A549 (cell line): ENCODE results near the gene GPLD1. TPM values are rescaled to one million over a fixed set of nuclear protein-coding genes. Genes with fewer than 3 reads are reported as not detected.

Experiments
- ATAC-seq, 2 experiments: fragments of 200-7000 bp in 1 of 2; fragments of >200 bp in 1 of 2; cut with Nextera tagmentation in 1 of 2; cut with Tn5 transposase in 1 of 2; 3 replicates each; pipeline versions ENCODE4 v1.8.0 to v1.9.1; 2018 to 2020; ENCODE audit warnings: mild to moderate bottlenecking in 1 of 2, moderate library complexity in 1 of 2
- CTCF ChIA-PET: fragments of 300-600 bp; sonication (Branson Sonifier 250); formaldehyde crosslinking; extraction: SDS; loops from one replicate; lab custom pipeline; 2021; ENCODE audit warnings: antibody characterized with exemption, inconsistent platforms; lab: Yijun Ruan, JAX
- POLR2A ChIA-PET: fragments of 350-600 bp; formaldehyde crosslinking; extraction: SDS; loops from one replicate; lab custom pipeline; 2021; ENCODE audit warnings: antibody characterized with exemption, inconsistent platforms; lab: Yijun Ruan, JAX
- DNase-seq, 2 experiments: peaks; one replicate each; pipeline versions ENCODE4 v3.0.0 to v3.0.0-alpha.2; 2011 to 2016; ENCODE audit warnings: low read depth in 1 of 2, low spot score in 1 of 2
- FAIRE-seq: peaks from 2 replicates; lab custom pipeline; 2011; peaks lifted over from hg19 to GRCh38; lab: Jason Lieb, UNC
- H3K27ac ChIP-seq, 2 experiments: fragments of >200 bp; sonication (Bioruptor Twin); formaldehyde crosslinking; 3 replicates each; pipeline ENCODE4 v1.5.1; 2016 to 2017
- H3K4me1 ChIP-seq: fragments of >200 bp; sonication (Bioruptor Twin); formaldehyde crosslinking; 3 replicates; pipeline ENCODE4 v1.6.1; 2016
- H3K4me2 ChIP-seq: fragments of >200 bp; sonication (Bioruptor Twin); formaldehyde crosslinking; 3 replicates; pipeline ENCODE4 v1.6.1; 2016
- H3K4me3 ChIP-seq: fragments of >200 bp; sonication (Bioruptor Twin); formaldehyde crosslinking; 3 replicates; pipeline ENCODE4 v1.5.1; 2016
- H3K9me3 ChIP-seq: fragments of >200 bp; sonication (Bioruptor Twin); formaldehyde crosslinking; 3 replicates; pipeline ENCODE4 v1.6.1; 2016
- CBX2 ChIP-seq: fragments of 200-600 bp; sonication (generic); IDR thresholded peaks from 2 replicates; pipeline ENCODE4 v1.6.1; 2016; ENCODE audit warnings: low read depth, mild to moderate bottlenecking, borderline replicate concordance
- EHF ChIP-seq: fragments of 250-450 bp; sonication (Bioruptor Pico); IDR thresholded peaks from 2 replicates; pipeline ENCODE4 v1.5.0; 2020; ENCODE audit warnings: mild to moderate bottlenecking
- HEYL ChIP-seq: fragments of 250-450 bp; sonication (Bioruptor Pico); IDR thresholded peaks from 2 replicates; pipeline ENCODE4 v1.8.0; 2021; ENCODE audit warnings: mild to moderate bottlenecking, moderate library complexity
- HOXA7 ChIP-seq: fragments of 250-450 bp; sonication (Bioruptor Pico); IDR thresholded peaks from 2 replicates; pipeline ENCODE4 v1.5.0; 2020; ENCODE audit warnings: mild to moderate bottlenecking, moderate library complexity
- HOXB13 ChIP-seq: fragments of 250-450 bp; sonication (Bioruptor Pico); IDR thresholded peaks from 2 replicates; pipeline ENCODE4 v1.5.0; 2020; ENCODE audit warnings: low read depth, mild to moderate bottlenecking, moderate library complexity
- HOXB5 ChIP-seq: fragments of 250-450 bp; sonication (Bioruptor Pico); IDR thresholded peaks from 2 replicates; pipeline ENCODE4 v1.5.0; 2020; ENCODE audit warnings: mild to moderate bottlenecking, moderate library complexity
- NFE2L2 ChIP-seq: fragments of 150-350 bp; conservative IDR thresholded peaks from 2 replicates; pipeline ENCODE4 v1.6.1; 2014; ENCODE audit warnings: low read length
- NR3C1 ChIP-seq: fragments of >200 bp; sonication (Bioruptor Twin); formaldehyde crosslinking; IDR thresholded peaks from 3 replicates; pipeline ENCODE4 v1.6.1; 2017
- POLR2A ChIP-seq: IDR thresholded peaks from 2 replicates; pipeline ENCODE4 v1.6.1; 2012; ENCODE audit warnings: mild to moderate bottlenecking, low read length
- RARB ChIP-seq: fragments of 250-450 bp; sonication (Bioruptor Pico); IDR thresholded peaks from 2 replicates; pipeline ENCODE4 v1.8.0; 2021; ENCODE audit warnings: mild to moderate bottlenecking, moderate library complexity
- TP53 ChIP-seq: fragments of 250-450 bp; sonication (Bioruptor Pico); IDR thresholded peaks from 2 replicates; pipeline ENCODE4 v1.5.0; 2021; ENCODE audit warnings: mild to moderate bottlenecking, moderate library complexity
- ZC3H11A ChIP-seq: fragments of 450-650 bp; IDR thresholded peaks from 2 replicates; pipeline ENCODE4 v1.6.1; 2014; ENCODE audit warnings: antibody characterized with exemption, mild to moderate bottlenecking
- ZFP36 ChIP-seq: fragments of 450-650 bp; IDR thresholded peaks from 2 replicates; pipeline ENCODE4 v1.6.1; 2014; ENCODE audit warnings: borderline replicate concordance; ENCODE audit not compliant: partially characterized antibody
- ZSCAN20 ChIP-seq: fragments of 250-450 bp; sonication (Bioruptor Pico); IDR thresholded peaks from 2 replicates; pipeline ENCODE4 v1.8.0; 2022; ENCODE audit warnings: mild to moderate bottlenecking, moderate library complexity
- WGBS: methylation state at CpG from one replicate; pipeline ENCODE4 v1.1.6; 2017; ENCODE audit errors: missing lambda C conversion rate; 5-methylcytosine and 5-hydroxymethylcytosine counted together
- polyA plus RNA-seq, 4 experiments: library from polyadenylated mRNA; depleted of rRNA in 3 of 4; stranded (reverse); fragments of >200 nt; fragmentation: RNase III in 1 of 4; extraction: RNeasy Plus Mini Kit Qiagen cat#74134 plus additional on column Dnase treatment in 1 of 4; gene quantifications; 2 replicates in 3 of 4; 3 replicates in 1 of 4; pipeline ENCODE4 v1.2.3, GENCODE V29; 2011 to 2017
- TF ChIP-seq, protein P1 (sequence below): fragments of 200-600 bp; sonication (generic); IDR thresholded peaks from 2 replicates; pipeline ENCODE4 v1.6.1; 2016; ENCODE audit warnings: antibody characterized with exemption, mild to moderate bottlenecking, moderate library complexity
- TF ChIP-seq, protein P2 (sequence below): fragments of 250-450 bp; sonication (Bioruptor Pico); IDR thresholded peaks from 2 replicates; pipeline ENCODE4 v1.5.0; 2021; ENCODE audit warnings: mild to moderate bottlenecking, moderate library complexity, borderline replicate concordance
- TF ChIP-seq, protein P3 (sequence below): fragments of 150-350 bp; IDR thresholded peaks from 2 replicates; pipeline ENCODE4 v1.6.1; 2014; ENCODE audit warnings: low read depth, mild to moderate bottlenecking, low read length
- TF ChIP-seq, protein P4 (sequence below): IDR thresholded peaks from 2 replicates; pipeline ENCODE4 v1.6.1; 2012
- TF ChIP-seq, protein P5 (sequence below): fragments of >200 bp; sonication (Bioruptor Twin); formaldehyde crosslinking; IDR thresholded peaks from 3 replicates; pipeline ENCODE4 v1.6.1; 2016

The GPLD1 gene
- polyA plus RNA-seq, 2 of the 4 experiments (the other 2 are of a cell fraction): 1.3 to 2.6 TPM

DNA sequence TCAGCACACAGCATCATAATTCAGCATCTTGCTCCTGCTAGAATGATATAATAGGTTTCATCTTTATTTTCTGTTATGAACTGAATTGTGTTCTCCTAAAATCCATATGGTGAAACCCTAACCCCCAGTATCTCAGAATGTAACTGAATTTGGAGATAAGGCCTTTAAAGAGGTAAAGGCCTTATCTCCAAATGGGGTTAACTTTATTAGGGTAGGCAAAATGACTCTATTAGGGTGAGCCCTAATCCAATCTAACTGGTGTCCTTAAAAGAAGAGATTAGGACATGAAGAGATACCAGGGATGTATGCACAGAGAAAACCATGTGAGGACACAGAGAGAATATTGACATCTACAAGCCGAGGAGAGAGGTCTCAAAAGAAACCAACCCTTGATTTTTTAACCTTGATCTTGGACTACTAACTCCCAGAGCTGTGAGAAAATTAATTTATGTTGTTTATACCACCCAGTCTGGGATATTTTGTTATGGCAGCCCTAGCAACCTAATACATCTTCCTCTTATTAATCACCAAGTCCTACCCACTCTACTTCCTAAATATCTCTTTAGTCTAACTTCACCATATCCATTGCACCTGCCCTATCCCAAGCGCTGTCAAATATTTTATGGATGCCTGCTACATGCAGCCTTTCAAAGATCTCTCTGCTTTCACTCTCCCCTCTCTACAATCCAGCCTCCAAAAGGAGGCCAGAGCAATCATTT lies 95.2 kb downstream of the GPLD1 start:
- no peak overlapping the region for H3K4me3 ChIP-seq
- DNase-seq (no peak), ATAC-seq (no peak), FAIRE-seq (no peak)
- no peak for TF ChIP-seq ZSCAN20 (CRISPR knock-in tag)
- no peak for TF ChIP-seq CBX2
- no peak for TF ChIP-seq POLR2A
- TF ChIP-seq, protein P1, sequence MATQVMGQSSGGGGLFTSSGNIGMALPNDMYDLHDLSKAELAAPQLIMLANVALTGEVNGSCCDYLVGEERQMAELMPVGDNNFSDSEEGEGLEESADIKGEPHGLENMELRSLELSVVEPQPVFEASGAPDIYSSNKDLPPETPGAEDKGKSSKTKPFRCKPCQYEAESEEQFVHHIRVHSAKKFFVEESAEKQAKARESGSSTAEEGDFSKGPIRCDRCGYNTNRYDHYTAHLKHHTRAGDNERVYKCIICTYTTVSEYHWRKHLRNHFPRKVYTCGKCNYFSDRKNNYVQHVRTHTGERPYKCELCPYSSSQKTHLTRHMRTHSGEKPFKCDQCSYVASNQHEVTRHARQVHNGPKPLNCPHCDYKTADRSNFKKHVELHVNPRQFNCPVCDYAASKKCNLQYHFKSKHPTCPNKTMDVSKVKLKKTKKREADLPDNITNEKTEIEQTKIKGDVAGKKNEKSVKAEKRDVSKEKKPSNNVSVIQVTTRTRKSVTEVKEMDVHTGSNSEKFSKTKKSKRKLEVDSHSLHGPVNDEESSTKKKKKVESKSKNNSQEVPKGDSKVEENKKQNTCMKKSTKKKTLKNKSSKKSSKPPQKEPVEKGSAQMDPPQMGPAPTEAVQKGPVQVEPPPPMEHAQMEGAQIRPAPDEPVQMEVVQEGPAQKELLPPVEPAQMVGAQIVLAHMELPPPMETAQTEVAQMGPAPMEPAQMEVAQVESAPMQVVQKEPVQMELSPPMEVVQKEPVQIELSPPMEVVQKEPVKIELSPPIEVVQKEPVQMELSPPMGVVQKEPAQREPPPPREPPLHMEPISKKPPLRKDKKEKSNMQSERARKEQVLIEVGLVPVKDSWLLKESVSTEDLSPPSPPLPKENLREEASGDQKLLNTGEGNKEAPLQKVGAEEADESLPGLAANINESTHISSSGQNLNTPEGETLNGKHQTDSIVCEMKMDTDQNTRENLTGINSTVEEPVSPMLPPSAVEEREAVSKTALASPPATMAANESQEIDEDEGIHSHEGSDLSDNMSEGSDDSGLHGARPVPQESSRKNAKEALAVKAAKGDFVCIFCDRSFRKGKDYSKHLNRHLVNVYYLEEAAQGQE: no peak
- no peak for TF ChIP-seq HOXA7 (CRISPR knock-in tag)
- TF ChIP-seq, protein P2, sequence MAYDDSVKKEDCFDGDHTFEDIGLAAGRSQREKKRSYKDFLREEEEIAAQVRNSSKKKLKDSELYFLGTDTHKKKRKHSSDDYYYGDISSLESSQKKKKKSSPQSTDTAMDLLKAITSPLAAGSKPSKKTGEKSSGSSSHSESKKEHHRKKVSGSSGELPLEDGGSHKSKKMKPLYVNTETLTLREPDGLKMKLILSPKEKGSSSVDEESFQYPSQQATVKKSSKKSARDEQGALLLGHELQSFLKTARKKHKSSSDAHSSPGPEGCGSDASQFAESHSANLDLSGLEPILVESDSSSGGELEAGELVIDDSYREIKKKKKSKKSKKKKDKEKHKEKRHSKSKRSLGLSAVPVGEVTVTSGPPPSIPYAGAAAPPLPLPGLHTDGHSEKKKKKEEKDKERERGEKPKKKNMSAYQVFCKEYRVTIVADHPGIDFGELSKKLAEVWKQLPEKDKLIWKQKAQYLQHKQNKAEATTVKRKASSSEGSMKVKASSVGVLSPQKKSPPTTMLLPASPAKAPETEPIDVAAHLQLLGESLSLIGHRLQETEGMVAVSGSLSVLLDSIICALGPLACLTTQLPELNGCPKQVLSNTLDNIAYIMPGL: no peak
- no peak for TF ChIP-seq HOXB13
- TF ChIP-seq, protein P3, sequence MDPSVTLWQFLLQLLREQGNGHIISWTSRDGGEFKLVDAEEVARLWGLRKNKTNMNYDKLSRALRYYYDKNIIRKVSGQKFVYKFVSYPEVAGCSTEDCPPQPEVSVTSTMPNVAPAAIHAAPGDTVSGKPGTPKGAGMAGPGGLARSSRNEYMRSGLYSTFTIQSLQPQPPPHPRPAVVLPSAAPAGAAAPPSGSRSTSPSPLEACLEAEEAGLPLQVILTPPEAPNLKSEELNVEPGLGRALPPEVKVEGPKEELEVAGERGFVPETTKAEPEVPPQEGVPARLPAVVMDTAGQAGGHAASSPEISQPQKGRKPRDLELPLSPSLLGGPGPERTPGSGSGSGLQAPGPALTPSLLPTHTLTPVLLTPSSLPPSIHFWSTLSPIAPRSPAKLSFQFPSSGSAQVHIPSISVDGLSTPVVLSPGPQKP: no peak
- TF ChIP-seq NFE2L2: no peak
- TF ChIP-seq TP53 (CRISPR knock-in tag): no peak
- no peak for TF ChIP-seq EHF (CRISPR knock-in tag)
- no peak for TF ChIP-seq HOXB5 (CRISPR knock-in tag)
- TF ChIP-seq NR3C1: no peak
- TF ChIP-seq, protein P4, sequence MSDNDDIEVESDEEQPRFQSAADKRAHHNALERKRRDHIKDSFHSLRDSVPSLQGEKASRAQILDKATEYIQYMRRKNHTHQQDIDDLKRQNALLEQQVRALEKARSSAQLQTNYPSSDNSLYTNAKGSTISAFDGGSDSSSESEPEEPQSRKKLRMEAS: no peak
- TF ChIP-seq ZFP36: no peak
- TF ChIP-seq, protein P5, sequence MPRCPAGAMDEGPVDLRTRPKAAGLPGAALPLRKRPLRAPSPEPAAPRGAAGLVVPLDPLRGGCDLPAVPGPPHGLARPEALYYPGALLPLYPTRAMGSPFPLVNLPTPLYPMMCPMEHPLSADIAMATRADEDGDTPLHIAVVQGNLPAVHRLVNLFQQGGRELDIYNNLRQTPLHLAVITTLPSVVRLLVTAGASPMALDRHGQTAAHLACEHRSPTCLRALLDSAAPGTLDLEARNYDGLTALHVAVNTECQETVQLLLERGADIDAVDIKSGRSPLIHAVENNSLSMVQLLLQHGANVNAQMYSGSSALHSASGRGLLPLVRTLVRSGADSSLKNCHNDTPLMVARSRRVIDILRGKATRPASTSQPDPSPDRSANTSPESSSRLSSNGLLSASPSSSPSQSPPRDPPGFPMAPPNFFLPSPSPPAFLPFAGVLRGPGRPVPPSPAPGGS: no peak
- 70% methylated on average over 2 of the region's 2 CpGs for WGBS
- H3K4me2 ChIP-seq: no peak overlapping the region
- CTCF ChIA-PET: interaction anchor here (1.1 kb wide), 1 partner anchor 34 kb away, joined by 3 read pairs; no protein-coding TSS in a partner anchor
- no peak overlapping the region for H3K27ac ChIP-seq
- H3K9me3 ChIP-seq: peaks cover 10% of the 10 kb centered on the region
- POLR2A ChIA-PET: no interaction called here
- H3K4me1 ChIP-seq: 0 out of 3 replicates have a peak, but pooled peaks cover 4% of the 10 kb centered on the region

DNA sequence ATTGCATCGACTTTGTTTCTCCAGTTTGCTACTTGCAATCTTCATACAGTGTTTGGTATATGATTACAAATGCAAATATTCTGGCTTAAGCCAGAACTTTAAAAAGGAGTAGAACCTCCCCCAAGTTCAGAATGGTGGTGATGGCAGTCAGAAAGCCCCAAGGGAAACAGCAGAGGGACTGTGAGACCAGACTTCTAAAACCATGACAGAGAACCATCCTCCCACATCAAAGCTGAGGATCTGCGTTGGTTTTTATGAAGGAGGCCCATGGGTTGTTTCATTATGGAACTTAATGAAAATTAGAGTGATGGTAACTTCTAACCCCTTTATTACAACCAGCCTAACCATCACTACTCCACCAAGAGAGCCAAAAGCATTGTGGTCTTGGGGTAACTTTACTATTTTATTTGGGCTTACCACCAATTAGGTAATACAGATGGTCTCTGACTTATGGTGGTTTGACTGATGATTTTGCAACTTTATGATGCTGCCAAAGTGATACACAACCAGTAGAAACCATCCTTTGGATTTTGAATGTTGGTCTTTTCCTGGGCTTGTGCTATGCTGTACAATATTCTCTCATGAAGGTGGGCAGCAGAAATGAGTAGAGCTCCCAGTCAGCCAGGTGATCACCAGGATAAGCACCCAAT lies 97.5 kb downstream of the GPLD1 start:
- H3K9me3 ChIP-seq: peaks cover 6% of the 10 kb centered on the region; the same call in 2 of the 3 replicates
- POLR2A ChIA-PET: no interaction called here
- CTCF ChIA-PET: interaction anchor here (1.6 to 2.4 kb wide), 2 partner anchors 32 to 109 kb away, joined by 6 to 18 read pairs; no protein-coding TSS in a partner anchor
- DNase-seq (no peak), ATAC-seq (no peak)
- H3K4me1 ChIP-seq: peaks cover 14% of the 10 kb centered on the region; the same call in 2 of the 3 replicates
- no peak overlapping the region for H3K4me2 ChIP-seq
- no peak overlapping the region for H3K27ac ChIP-seq
- TF ChIP-seq, protein P5: no peak
- TF ChIP-seq ZC3H11A (no peak), HEYL (CRISPR knock-in tag) (no peak), RARB (no peak), ZSCAN20 (CRISPR knock-in tag) (no peak)
- TF ChIP-seq, all 56 proteins: peak for 0
- WGBS: 51% methylated on average over 2 of the region's 2 CpGs
- FAIRE-seq: no peak
- no peak overlapping the region for H3K4me3 ChIP-seq
